Activated T-cell treated with anti-CD3 and anti-CD28 coated beads for 4 hours (primary cell): Measurements from ENCODE around the gene ULK1.

Experiments used
- DNase-seq: peaks from one replicate; pipeline ENCODE4 v3.0.0-alpha.2; 2020

Gene ULK1

GRCh38 chr12:131921866-131922769 is 27.7 kb downstream of the ULK1 start:
- DNase-seq, result no peak

GRCh38 chr12:131922772-131923171 is 28.4 kb downstream of the ULK1 start:
- DNase-seq, result no peak

GRCh38 chr12:131923260-131923659 is 28.8 kb downstream of the ULK1 start:
- DNase-seq, result no peak

- DNase-seq, result no peak
Observed at GRCh38 chr12:131927110-131928079, 33.0 kb downstream of the ULK1 start.

GRCh38 chr12:131928080-131928710 is 33.8 kb downstream of the ULK1 start:
- no peak for DNase-seq

- DNase-seq, result peak; percentile 89
Observed at GRCh38 chr12:131928711-131929580, 34.5 kb downstream of the ULK1 start, which contains the start of gene PUS1. Gene PUS1 (plus strand): TSS chr12:131929276. CDS start chr12:131929723, 447 bp downstream.

- peak; percentile 18 for DNase-seq
Observed at GRCh38 chr12:131929581-131930456, 35.4 kb downstream of the ULK1 start.

GRCh38 chr12:131930510-131930909 is 36.1 kb downstream of the ULK1 start:
- no peak for DNase-seq

GRCh38 chr12:131933387-131933786 is 39.0 kb downstream of the ULK1 start:
- no peak for DNase-seq

GRCh38 chr12:131934535-131934934 is 40.1 kb downstream of the ULK1 start:
- DNase-seq, result no peak

GRCh38 chr12:131938082-131938481 is 43.7 kb downstream of the ULK1 start:
- no peak for DNase-seq

- no peak for DNase-seq
Observed at GRCh38 chr12:131939007-131939406, 44.6 kb downstream of the ULK1 start.

GRCh38 chr12:131940141-131940547 is 45.7 kb downstream of the ULK1 start:
- no peak for DNase-seq

GRCh38 chr12:131941116-131941986 is 46.9 kb downstream of the ULK1 start:
- DNase-seq, result no peak

- DNase-seq, result no peak
Observed at GRCh38 chr12:131941987-131942341, 47.5 kb downstream of the ULK1 start.

- no peak for DNase-seq
Observed at GRCh38 chr12:131942671-131943070, 48.2 kb downstream of the ULK1 start.

GRCh38 chr12:131943389-131943788 is 49.0 kb downstream of the ULK1 start:
- DNase-seq, result no peak

GRCh38 chr12:131943876-131944275 is 49.5 kb downstream of the ULK1 start:
- no peak for DNase-seq

- DNase-seq, result no peak
Observed at GRCh38 chr12:131944601-131945251, 50.3 kb downstream of the ULK1 start.
